OCI-LY1 (cell line): Measurements from ENCODE around the gene ELMO1.

Experiments
- H2AFZ ChIP-seq: fragments of 200-600 bp; sonication (generic), shearing (Covaris generic); 2 replicates; pipeline ENCODE4 v1.6.0; 2014; ENCODE audit warnings: antibody characterized with exemption, mild to moderate bottlenecking, low read length
- H3F3A ChIP-seq: fragments of 200-600 bp; sonication (generic), shearing (Covaris generic); 2 replicates; pipeline ENCODE4 v1.6.0; 2014; ENCODE audit warnings: mild to moderate bottlenecking, antibody characterized with exemption, low read length, moderate library complexity; ENCODE audit not compliant: insufficient read depth
- H3K27ac ChIP-seq: fragments of 200-600 bp; sonication (generic); 2 replicates; pipeline ENCODE4 v1.5.1; 2014; ENCODE audit warnings: low read length, mixed run types, mild to moderate bottlenecking, low read depth; ENCODE audit not compliant: poor library complexity, severe bottlenecking
- H3K27me3 ChIP-seq: fragments of 200-600 bp; sonication (generic); 2 replicates; pipeline ENCODE4 v1.6.0; 2014; ENCODE audit warnings: antibody characterized with exemption, mild to moderate bottlenecking, low read length, moderate library complexity; ENCODE audit not compliant: insufficient read depth
- H3K36me3 ChIP-seq: fragments of 200-600 bp; sonication (generic); 2 replicates; pipeline ENCODE4 v1.6.1; 2014; ENCODE audit warnings: mild to moderate bottlenecking, antibody characterized with exemption, low read length, moderate library complexity, mixed read lengths; ENCODE audit not compliant: insufficient read depth
- H3K4me1 ChIP-seq: fragments of 200-600 bp; sonication (generic); 2 replicates; pipeline ENCODE4 v1.5.1; 2014; ENCODE audit warnings: mild to moderate bottlenecking, low read length, moderate library complexity; ENCODE audit not compliant: insufficient read depth, severe bottlenecking
- H3K4me2 ChIP-seq: fragments of 200-600 bp; sonication (generic), shearing (Covaris generic); 2 replicates; pipeline ENCODE4 v1.6.1; 2014; ENCODE audit warnings: low read length
- H3K4me3 ChIP-seq: fragments of 200-600 bp; sonication (generic); 2 replicates; pipeline ENCODE4 v1.5.1; 2014; ENCODE audit warnings: low read length, low read depth, mild to moderate bottlenecking, mixed read lengths; ENCODE audit not compliant: poor library complexity, severe bottlenecking
- H3K79me2 ChIP-seq: fragments of 200-600 bp; shearing (Covaris generic); 2 replicates; pipeline ENCODE4 v1.6.1; 2016; ENCODE audit warnings: mixed run types, low read length, mixed read lengths; ENCODE audit not compliant: insufficient read depth
- H3K9ac ChIP-seq: fragments of 200-600 bp; sonication (generic), shearing (Covaris generic); 2 replicates; pipeline ENCODE4 v1.6.1; 2014; ENCODE audit warnings: mild to moderate bottlenecking, low read length, mixed read lengths
- H3K9me2 ChIP-seq: fragments of 200-600 bp; sonication (generic), shearing (Covaris generic); 2 replicates; pipeline ENCODE4 v1.6.1; 2014; ENCODE audit warnings: low read depth, mild to moderate bottlenecking, low read length, mixed read lengths
- H3K9me3 ChIP-seq: fragments of 200-600 bp; shearing (Covaris generic); 2 replicates; pipeline ENCODE4 v1.6.1; 2014; ENCODE audit warnings: low read length, mixed read lengths
- H4K20me1 ChIP-seq: fragments of 200-600 bp; sonication (generic), shearing (Covaris generic); 2 replicates; pipeline ENCODE4 v1.6.0; 2016; ENCODE audit warnings: mild to moderate bottlenecking, low read length; ENCODE audit not compliant: insufficient read depth
- CTCF ChIP-seq: fragments of 200-600 bp; sonication (generic), shearing (Covaris generic); IDR thresholded peaks from 2 replicates; pipeline ENCODE4 v1.5.1; 2017; ENCODE audit warnings: mild to moderate bottlenecking, antibody characterized with exemption, low read length, moderate library complexity, mixed read lengths
- EZH2 ChIP-seq: fragments of 200-600 bp; sonication (generic), shearing (Covaris generic); IDR thresholded peaks from 2 replicates; pipeline ENCODE4 v1.8.0; 2017; ENCODE audit warnings: borderline replicate concordance, mixed run types, mild to moderate bottlenecking, antibody characterized with exemption, low read length, moderate library complexity, mixed read lengths

The ELMO1 gene

GRCh38 chr7:37097276-37097675 is 351.4 kb downstream of the ELMO1 start:
- H2AFZ ChIP-seq: no peak overlapping the region
- no peaks in the 10 kb centered on the region for H3K27me3 ChIP-seq
- peaks cover 15% of the 10 kb centered on the region for H3K4me1 ChIP-seq
- H3K4me2 ChIP-seq: no peak overlapping the region
- H3K4me3 ChIP-seq: no peak overlapping the region
- no peaks in the 10 kb centered on the region for H4K20me1 ChIP-seq
- no peak for TF ChIP-seq EZH2
- peak; percentile 60 for TF ChIP-seq CTCF
- peaks cover 60% of the 10 kb centered on the region for H3K36me3 ChIP-seq
- H3K79me2 ChIP-seq: no peaks in the 10 kb centered on the region
- no peaks in the 10 kb centered on the region for H3K9me3 ChIP-seq
- no peaks in the 10 kb centered on the region for H3K9me2 ChIP-seq
- no peaks in the 10 kb centered on the region for H3F3A ChIP-seq
- no peak overlapping the region for H3K27ac ChIP-seq
- no peak overlapping the region for H3K9ac ChIP-seq

GRCh38 chr7:37096341-37096740 is 352.3 kb downstream of the ELMO1 start:
- Histone ChIP-seq H3K4me3 (no peak overlapping the region), H3K4me2 (no peak overlapping the region), H3K27ac (no peak overlapping the region), H3K79me2 (no peaks in the 10 kb centered on the region), H3K9me2 (no peaks in the 10 kb centered on the region), H2AFZ (no peak overlapping the region), H3K4me1 (peaks cover 9% of the 10 kb centered on the region), H3K27me3 (no peaks in the 10 kb centered on the region), H3F3A (no peaks in the 10 kb centered on the region), H3K9me3 (no peaks in the 10 kb centered on the region), H3K9ac (no peak overlapping the region), H4K20me1 (no peaks in the 10 kb centered on the region), H3K36me3 (peaks cover 68% of the 10 kb centered on the region)
- TF ChIP-seq CTCF (no peak), EZH2 (no peak)

GRCh38 chr7:37095122-37095521 is 353.5 kb downstream of the ELMO1 start:
- Histone ChIP-seq H3K79me2 (no peaks in the 10 kb centered on the region), H3K27me3 (no peaks in the 10 kb centered on the region), H3K4me1 (no peaks in the 10 kb centered on the region), H3K36me3 (peaks cover 68% of the 10 kb centered on the region), H3K4me2 (no peak overlapping the region), H2AFZ (no peak overlapping the region), H3K4me3 (no peak overlapping the region), H4K20me1 (no peaks in the 10 kb centered on the region), H3K9ac (no peak overlapping the region), H3K9me2 (no peaks in the 10 kb centered on the region), H3K27ac (no peak overlapping the region), H3K9me3 (no peaks in the 10 kb centered on the region), H3F3A (no peaks in the 10 kb centered on the region)
- TF ChIP-seq EZH2 (no peak), CTCF (no peak)
